PC-3 (cell line): ENCODE data around the gene KCNN1. TPM values are rescaled to one million over a fixed set of nuclear protein-coding genes. Genes with fewer than 3 reads are reported as not detected.

Source experiments
- ATAC-seq: fragments of 200-7000 bp; cut with Tn5 transposase; 2 replicates; pipeline ENCODE4 v1.9.1; 2020; ENCODE audit warnings: mild to moderate bottlenecking, moderate library complexity
- BruUV-seq: library from RNA; stranded (reverse); fragments of 400-500 nt; replicated peaks from 2 replicates; lab custom pipeline; 2021; lab: Mats Ljungman, UMichigan
- CTCF ChIA-PET: fragments of 300-600 bp; sonication (Branson Sonifier 250); formaldehyde crosslinking; loops from one replicate; lab custom pipeline; 2022; ENCODE audit warnings: antibody characterized with exemption; lab: Charles Lee
- POLR2A ChIA-PET: fragments of 300-600 bp; sonication (Branson Sonifier 250); formaldehyde crosslinking; loops from one replicate; lab custom pipeline; 2022; ENCODE audit warnings: antibody characterized with exemption; ENCODE audit not compliant: unreplicated experiment; lab: Charles Lee
- DNase-seq: peaks from one replicate; pipeline ENCODE4 v3.0.0-alpha.2; 2015
- H2AFZ ChIP-seq: fragments of 300-600 bp; sonication (generic); 2 replicates; pipeline ENCODE4 v1.6.0; 2016; ENCODE audit warnings: antibody characterized with exemption, low read length
- H3F3A ChIP-seq: fragments of 300-600 bp; sonication (generic); one replicate; pipeline ENCODE4 v1.6.0; 2017; ENCODE audit warnings: antibody characterized with exemption, low read length, control low read depth, mild to moderate bottlenecking; ENCODE audit not compliant: unreplicated experiment
- H3K27ac ChIP-seq: fragments of 300-600 bp; sonication (generic); 2 replicates; pipeline ENCODE4 v1.5.1; 2016; ENCODE audit warnings: mild to moderate bottlenecking, low read length
- H3K27me3 ChIP-seq: fragments of 300-600 bp; sonication (generic); 2 replicates; pipeline ENCODE4 v1.6.1; 2016; ENCODE audit warnings: low read length, mixed read lengths
- H3K36me3 ChIP-seq: fragments of 300-600 bp; sonication (generic); 2 replicates; pipeline ENCODE4 v1.6.1; 2016; ENCODE audit warnings: low read depth, mixed run types, low read length, mixed read lengths
- H3K4me1 ChIP-seq: fragments of 300-600 bp; sonication (generic); 2 replicates; pipeline ENCODE4 v1.5.1; 2016; ENCODE audit warnings: low read length; ENCODE audit not compliant: insufficient read depth
- H3K4me2 ChIP-seq: fragments of 300-600 bp; sonication (generic); 2 replicates; pipeline ENCODE4 v1.6.0; 2016; ENCODE audit warnings: low read length
- H3K4me3 ChIP-seq: fragments of 300-600 bp; sonication (generic); 2 replicates; pipeline ENCODE4 v1.5.1; 2016; ENCODE audit warnings: mild to moderate bottlenecking, low read length, mixed read lengths
- H3K79me2 ChIP-seq: fragments of 300-600 bp; sonication (generic); 2 replicates; pipeline ENCODE4 v1.6.1; 2017; ENCODE audit warnings: low read length, mixed read lengths
- H3K9ac ChIP-seq: fragments of 300-600 bp; sonication (generic); 2 replicates; pipeline ENCODE4 v1.6.0; 2016; ENCODE audit warnings: mild to moderate bottlenecking, low read length
- H3K9me2 ChIP-seq: fragments of 300-600 bp; sonication (generic); replicated peaks from 2 replicates; pipeline ENCODE4 v1.6.1; 2016; ENCODE audit warnings: mixed run types, low read length, mixed read lengths
- H3K9me3 ChIP-seq: fragments of 300-600 bp; sonication (generic); 2 replicates; pipeline ENCODE4 v1.6.1; 2016; ENCODE audit warnings: low read length, mixed read lengths
- H4K20me1 ChIP-seq: fragments of 300-600 bp; sonication (generic); 2 replicates; pipeline ENCODE4 v1.6.1; 2016; ENCODE audit warnings: low read length, mixed read lengths
- EZH2 ChIP-seq: fragments of 300-600 bp; sonication (generic); IDR thresholded peaks from one replicate; pipeline ENCODE4 v1.6.1; 2017; ENCODE audit warnings: antibody characterized with exemption, mild to moderate bottlenecking, low read length; ENCODE audit not compliant: unreplicated experiment
- EZH2phosphoT487 ChIP-seq: fragments of 300-600 bp; sonication (generic); IDR thresholded peaks from 2 replicates; pipeline ENCODE4 v1.6.1; 2018; ENCODE audit warnings: mild to moderate bottlenecking, antibody characterized with exemption, low read length, borderline replicate concordance
- intact Hi-C: fragments of 100-400 bp; cut with micrococcal nuclease; formaldehyde crosslinking; loops from 2 replicates; pipeline ENCODE4 v1.9.0; 2023
- total RNA-seq: library from RNA; depleted of rRNA; stranded (reverse); fragments of >200 nt; gene quantifications from 2 replicates; pipeline ENCODE4 v1.2.3, GENCODE V29; 2014
- TF ChIP-seq, protein P1 (sequence below): fragments of 300-600 bp; sonication (generic); conservative IDR thresholded peaks from 2 replicates; pipeline ENCODE4 v1.5.1; 2017; ENCODE audit warnings: antibody characterized with exemption, low read depth, mild to moderate bottlenecking, low read length

KCNN1 gene
- total RNA-seq, 1 experiment from 2014 or later: not detected

DNA sequence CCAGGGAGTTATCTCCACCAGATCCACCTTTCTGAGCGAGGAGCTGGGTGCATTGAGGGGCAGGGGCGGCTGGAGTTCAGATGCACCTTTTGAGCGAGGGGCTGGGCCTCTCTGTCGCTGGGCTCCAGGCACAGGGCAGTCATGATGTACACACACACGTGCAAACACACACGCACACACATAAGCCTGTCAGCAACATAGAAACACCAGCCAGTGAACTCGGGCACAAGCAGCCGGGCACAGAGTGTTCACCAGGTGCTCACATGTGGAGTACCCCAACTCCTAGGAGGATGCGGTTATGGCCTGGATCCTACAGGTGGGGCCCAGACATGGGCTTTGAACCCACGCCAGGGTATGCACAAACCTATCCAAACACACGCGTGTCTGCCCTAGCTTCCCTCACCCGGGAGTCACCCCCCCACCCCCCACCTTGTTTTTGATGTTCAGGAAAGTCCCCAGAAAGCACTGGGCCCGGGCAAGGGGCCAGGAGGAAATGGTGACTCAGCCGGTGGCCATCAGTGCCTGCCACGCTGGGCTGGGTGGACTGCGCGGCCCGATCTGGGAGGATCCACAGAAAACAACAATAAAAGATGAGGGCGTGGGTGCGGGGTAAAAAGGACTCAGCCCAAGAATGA, 54.3 kb downstream of the KCNN1 start:
- H3K36me3 ChIP-seq: no peaks in the 10 kb centered on the region
- POLR2A ChIA-PET: interaction anchor here (0.6 kb wide), 2 partner anchors 9 to 13 kb away, joined by 3 to 7 read pairs; partner anchors contain the start of gene ARRDC2
- peak overlapping the region; percentile 45 for H3K27ac ChIP-seq
- no peaks in the 10 kb centered on the region for H3K9me2 ChIP-seq
- TF ChIP-seq EZH2 (no peak), EZH2phosphoT487 (no peak)
- TF ChIP-seq, protein P1, sequence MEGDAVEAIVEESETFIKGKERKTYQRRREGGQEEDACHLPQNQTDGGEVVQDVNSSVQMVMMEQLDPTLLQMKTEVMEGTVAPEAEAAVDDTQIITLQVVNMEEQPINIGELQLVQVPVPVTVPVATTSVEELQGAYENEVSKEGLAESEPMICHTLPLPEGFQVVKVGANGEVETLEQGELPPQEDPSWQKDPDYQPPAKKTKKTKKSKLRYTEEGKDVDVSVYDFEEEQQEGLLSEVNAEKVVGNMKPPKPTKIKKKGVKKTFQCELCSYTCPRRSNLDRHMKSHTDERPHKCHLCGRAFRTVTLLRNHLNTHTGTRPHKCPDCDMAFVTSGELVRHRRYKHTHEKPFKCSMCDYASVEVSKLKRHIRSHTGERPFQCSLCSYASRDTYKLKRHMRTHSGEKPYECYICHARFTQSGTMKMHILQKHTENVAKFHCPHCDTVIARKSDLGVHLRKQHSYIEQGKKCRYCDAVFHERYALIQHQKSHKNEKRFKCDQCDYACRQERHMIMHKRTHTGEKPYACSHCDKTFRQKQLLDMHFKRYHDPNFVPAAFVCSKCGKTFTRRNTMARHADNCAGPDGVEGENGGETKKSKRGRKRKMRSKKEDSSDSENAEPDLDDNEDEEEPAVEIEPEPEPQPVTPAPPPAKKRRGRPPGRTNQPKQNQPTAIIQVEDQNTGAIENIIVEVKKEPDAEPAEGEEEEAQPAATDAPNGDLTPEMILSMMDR: no peak
- H2AFZ ChIP-seq: peak overlapping the region; percentile 75
- ATAC-seq: peak; percentile 87
- DNase-seq: peak; percentile 80
- CTCF ChIA-PET: no interaction called here
- H3K4me2 ChIP-seq: peak overlapping the region; percentile 59
- H3K27me3 ChIP-seq: no peaks in the 10 kb centered on the region
- no peaks in the 10 kb centered on the region for H4K20me1 ChIP-seq
- H3F3A ChIP-seq: no peaks in the 10 kb centered on the region
- H3K9ac ChIP-seq: peak overlapping the region; percentile 41
- no peaks in the 10 kb centered on the region for H3K79me2 ChIP-seq
- no peaks in the 10 kb centered on the region for H3K9me3 ChIP-seq
- no TSS peak for BruUV-seq
- no peak overlapping the region for H3K4me3 ChIP-seq
- intact Hi-C loops: no loop called here
- peaks cover 12% of the 10 kb centered on the region for H3K4me1 ChIP-seq

GRCh38 chr19:18023622-18024251, 56.8 kb downstream of the KCNN1 start:
- no peaks in the 10 kb centered on the region for H3K9me3 ChIP-seq
- no peak for TF ChIP-seq EZH2
- TF ChIP-seq, protein P1: no peak
- TF ChIP-seq EZH2phosphoT487: no peak
- H4K20me1 ChIP-seq: no peaks in the 10 kb centered on the region
- no peaks in the 10 kb centered on the region for H3K36me3 ChIP-seq
- no TSS peak for BruUV-seq
- DNase-seq (no peak), ATAC-seq (no peak)
- intact Hi-C loops: no loop called here
- H3K27me3 ChIP-seq: no peaks in the 10 kb centered on the region
- peaks cover 12% of the 10 kb centered on the region for H3K4me1 ChIP-seq
- ChIA-PET CTCF (no interaction called here), POLR2A (no interaction called here)
- no peak overlapping the region for H3K9ac ChIP-seq
- no peaks in the 10 kb centered on the region for H3K9me2 ChIP-seq
- no peak overlapping the region for H2AFZ ChIP-seq
- H3K4me2 ChIP-seq: no peak overlapping the region
- H3K79me2 ChIP-seq: no peaks in the 10 kb centered on the region
- no peak overlapping the region for H3K4me3 ChIP-seq
- no peak overlapping the region for H3K27ac ChIP-seq
- H3F3A ChIP-seq: no peaks in the 10 kb centered on the region

DNA sequence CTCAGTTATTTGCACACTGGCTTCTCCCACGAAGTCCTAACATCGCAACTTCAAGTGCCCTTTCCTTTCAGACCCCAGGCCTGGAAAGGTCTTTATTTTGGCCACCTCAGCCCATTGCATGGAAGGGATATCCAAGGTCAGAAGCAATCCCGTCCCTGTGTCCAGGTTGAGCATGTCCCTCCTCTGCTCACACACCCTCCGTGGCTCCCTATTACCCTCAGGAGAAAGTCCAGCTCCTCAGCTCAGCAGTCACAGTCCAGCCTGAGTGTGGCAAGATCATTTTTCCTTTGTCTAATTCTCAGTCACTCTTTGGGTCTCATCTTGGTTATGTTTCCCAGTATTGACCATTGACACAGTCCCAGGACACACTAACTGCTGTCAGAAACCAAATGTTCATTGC, 60.2 kb downstream of the KCNN1 start:
- POLR2A ChIA-PET: no interaction called here
- CTCF ChIA-PET: no interaction called here

More for the DNA sequence above, 60.2 kb downstream of the KCNN1 start:
- Histone ChIP-seq H3K4me2 (no peak overlapping the region), H3K9me3 (no peaks in the 10 kb centered on the region), H3K9ac (no peak overlapping the region), H3K27me3 (no peaks in the 10 kb centered on the region), H3K79me2 (no peaks in the 10 kb centered on the region), H4K20me1 (no peaks in the 10 kb centered on the region), H3K27ac (no peak overlapping the region), H3K4me1 (peaks cover 22% of the 10 kb centered on the region), H3K4me3 (no peak overlapping the region), H3F3A (no peaks in the 10 kb centered on the region), H3K9me2 (no peaks in the 10 kb centered on the region), H3K36me3 (no peaks in the 10 kb centered on the region), H2AFZ (no peak overlapping the region)
- BruUV-seq: no TSS peak
- no peak for ATAC-seq
- DNase-seq: no peak
- TF ChIP-seq, protein P1: no peak
- TF ChIP-seq EZH2 (no peak), EZH2phosphoT487 (no peak)
- intact Hi-C loops: no loop called here
